Naive thymus-derived CD8-positive, alpha-beta T cell (primary cell): ENCODE data around the gene PTK6. TPM values are rescaled to one million over a fixed set of nuclear protein-coding genes. Genes with fewer than 3 reads are reported as not detected.

ENCODE experiments used
- ATAC-seq, 2 donors: fragments of 150-1000 bp; cut with Tn5 transposase in 1 of 2; sonication (Bioruptor Pico), chemical (Tn5 transposase) in 1 of 2; 1 replicate in 1 of 2; 2 replicates in 1 of 2; pipeline ENCODE4 v1.10.0; 2021; ENCODE audit warnings: mild to moderate bottlenecking in 2 of 2, moderate library complexity in 2 of 2
- POLR2A ChIA-PET: fragments of 350-600 bp; sonication (Branson Sonifier 250); formaldehyde crosslinking; loops from one replicate; lab custom pipeline; 2021; ENCODE audit warnings: antibody characterized with exemption; lab: Charles Lee
- DNase-seq, 10 donors: peaks; one replicate each; pipeline versions ENCODE4 v3.0.0 to v3.0.0-alpha.2; 2020 to 2022
- H3K27ac Mint-ChIP-seq, 10 donors: one replicate each; pipeline ENCODE4 v1.8.0; 2020 to 2022; ENCODE audit warnings: mild to moderate bottlenecking in 10 of 10, mixed read lengths in 10 of 10, moderate library complexity in 4 of 10, inconsistent platforms in 1 of 10
- H3K27me3 Mint-ChIP-seq, 5 donors: one replicate each; pipeline ENCODE4 v1.8.0; 2021 to 2022; ENCODE audit warnings: mixed read lengths in 5 of 5
- H3K36me3 Mint-ChIP-seq, 3 donors: one replicate each; pipeline ENCODE4 v1.8.0; 2020 to 2022; ENCODE audit warnings: mixed read lengths in 3 of 3, mild to moderate bottlenecking in 2 of 3, inconsistent platforms in 1 of 3
- H3K4me1 Mint-ChIP-seq, 4 donors: one replicate each; pipeline ENCODE4 v1.8.0; 2021 to 2022; ENCODE audit warnings: mixed read lengths in 4 of 4
- H3K4me3 Mint-ChIP-seq, 10 donors: one replicate each; pipeline ENCODE4 v1.8.0; 2020 to 2022; ENCODE audit warnings: mild to moderate bottlenecking in 10 of 10, mixed read lengths in 10 of 10, moderate library complexity in 6 of 10, inconsistent platforms in 1 of 10
- H3K9me3 Mint-ChIP-seq, 9 donors: one replicate each; pipeline ENCODE4 v1.8.0; 2020 to 2022; ENCODE audit warnings: mixed read lengths in 9 of 9, mild to moderate bottlenecking in 3 of 9, inconsistent platforms in 1 of 9, moderate library complexity in 1 of 9
- polyA plus RNA-seq, 3 donors: library from polyadenylated mRNA; unstranded; fragments of 300-500 nt; fragmentation: Illumina TruSeq; gene quantifications; one replicate each; pipeline ENCODE4 v1.2.3, GENCODE V29; 2021
- total RNA-seq, 8 experiments: library from RNA in 2 of 8; stranded (reverse) in 2 of 8; gene quantifications; one replicate each; pipeline ENCODE4 v1.2.3 and lab custom pipeline; 2021 to 2026

PTK6 gene
- total and polyA plus RNA-seq, 5 experiments from 2014 or later: 0.09 to 0.44 (median 0.16) TPM

DNA sequence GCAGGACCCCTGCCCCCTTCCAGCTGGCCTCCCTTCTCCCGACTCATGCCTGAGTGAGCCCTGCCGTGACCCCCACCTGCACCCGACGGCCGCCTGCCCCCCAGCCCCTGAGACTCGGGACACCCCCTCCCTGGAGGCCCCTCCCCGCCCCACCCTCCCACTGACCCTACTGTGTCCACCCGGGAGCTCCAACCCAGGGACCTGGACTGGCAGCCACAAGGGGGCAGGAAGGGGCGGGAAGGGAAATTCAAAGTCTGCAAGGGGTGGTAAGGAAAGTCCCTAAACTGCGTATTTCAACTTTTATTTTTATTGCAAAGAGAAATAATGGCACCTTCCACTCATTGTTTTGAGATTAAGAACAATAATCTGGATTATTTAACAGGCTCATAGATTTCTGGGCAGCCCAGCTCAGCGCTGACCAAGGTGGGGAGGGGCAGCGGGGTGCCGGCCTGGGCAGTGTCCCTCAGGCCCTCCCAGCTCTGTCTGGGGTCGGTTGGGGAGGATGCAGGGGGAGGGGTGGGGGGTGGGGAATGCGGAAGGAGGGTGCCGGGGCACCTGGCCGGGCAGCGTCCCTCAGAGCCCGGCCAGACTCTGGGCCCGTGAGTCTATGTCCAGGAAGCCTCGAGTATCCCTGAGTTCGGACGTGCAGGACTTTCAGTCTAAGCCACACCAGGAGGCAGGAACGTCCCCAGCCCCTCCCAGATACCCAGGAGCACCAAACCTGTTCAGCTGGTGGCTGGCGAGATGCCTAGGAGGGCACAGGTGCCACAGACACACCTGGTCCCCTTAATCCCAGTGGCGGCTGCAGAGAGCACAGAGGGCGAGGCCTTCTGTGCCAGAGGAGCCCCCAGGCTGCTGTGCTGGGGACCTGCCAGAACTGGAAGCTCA, 1.3 kb upstream of the PTK6 start:
- peak overlapping the region in 9 of 10 donors; percentile 31 to 93 (median 86) for H3K27ac Mint-ChIP-seq
- no peaks in the 10 kb centered on the region for H3K27me3 Mint-ChIP-seq
- DNase-seq (peak in 7 of 10 donors; percentile 29 to 78 (median 57)), ATAC-seq (peak; percentile 5 to 40)
- no peaks in the 10 kb centered on the region for H3K9me3 Mint-ChIP-seq
- H3K36me3 Mint-ChIP-seq: no peaks in the 10 kb centered on the region
- POLR2A ChIA-PET: interaction anchor here (0.6 to 11.6 kb wide), 29 partner anchors 8 to 442 kb away, joined by 3 to 174 read pairs (median 5); partner anchors contain the start of genes ARFRP1, GMEB2, LIME1 and PPDPF
- peaks cover 8 to 22% (median 15%) of the 10 kb centered on the region in 4 donors for H3K4me1 Mint-ChIP-seq
- peak overlapping the region; percentile 62 to 82 (median 71) for H3K4me3 Mint-ChIP-seq

DNA sequence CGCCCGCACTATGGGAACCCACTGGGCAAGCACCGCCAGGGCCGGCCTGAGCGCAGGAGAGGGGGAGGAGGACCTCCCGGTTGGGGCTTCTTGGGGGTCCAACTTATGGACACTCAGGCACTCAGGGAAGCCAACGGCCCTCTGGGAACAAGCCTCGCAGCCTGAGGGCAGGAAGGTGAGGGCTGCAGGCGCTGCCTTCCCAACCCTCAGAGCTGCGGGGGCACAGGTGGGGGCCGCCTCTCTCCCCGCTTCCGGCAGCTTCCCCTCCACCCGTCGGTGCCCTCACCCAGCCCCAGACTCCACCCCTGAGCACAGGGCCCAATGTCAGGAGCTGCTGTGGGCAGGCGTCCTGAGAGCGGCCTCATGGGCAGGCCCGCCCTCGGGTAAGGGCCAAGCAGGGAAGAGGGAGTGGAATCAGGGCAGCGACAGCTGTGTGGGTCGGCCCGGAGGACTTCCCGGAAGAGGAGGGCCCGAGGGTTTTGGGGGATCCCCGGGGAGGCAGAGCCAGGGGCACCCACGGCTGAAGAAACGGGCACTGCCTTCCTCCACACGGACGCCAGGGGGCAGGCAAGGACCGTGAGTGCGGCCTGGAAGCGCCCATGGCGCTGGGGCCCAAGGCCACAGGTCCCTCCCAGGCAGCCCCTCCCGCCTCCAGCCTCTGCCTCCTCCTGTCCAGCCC, 488 bp upstream of the PTK6 start:
- Mint-ChIP-seq H3K27ac (peak overlapping the region in 9 of 10 donors; percentile 31 to 93 (median 86)), H3K4me3 (peak overlapping the region; percentile 62 to 82 (median 71)), H3K9me3 (no peaks in the 10 kb centered on the region), H3K36me3 (no peaks in the 10 kb centered on the region), H3K27me3 (no peaks in the 10 kb centered on the region), H3K4me1 (peaks cover 8 to 22% (median 15%) of the 10 kb centered on the region in 4 donors)
- POLR2A ChIA-PET: interaction anchor here (0.6 to 11.6 kb wide), 28 partner anchors 9 to 443 kb away, joined by 3 to 174 read pairs (median 4); partner anchors contain the start of genes ARFRP1, GMEB2, HELZ2 and LIME1
- ATAC-seq: peak; percentile 91
- peak; percentile 86 to 96 (median 93) for DNase-seq

DNA sequence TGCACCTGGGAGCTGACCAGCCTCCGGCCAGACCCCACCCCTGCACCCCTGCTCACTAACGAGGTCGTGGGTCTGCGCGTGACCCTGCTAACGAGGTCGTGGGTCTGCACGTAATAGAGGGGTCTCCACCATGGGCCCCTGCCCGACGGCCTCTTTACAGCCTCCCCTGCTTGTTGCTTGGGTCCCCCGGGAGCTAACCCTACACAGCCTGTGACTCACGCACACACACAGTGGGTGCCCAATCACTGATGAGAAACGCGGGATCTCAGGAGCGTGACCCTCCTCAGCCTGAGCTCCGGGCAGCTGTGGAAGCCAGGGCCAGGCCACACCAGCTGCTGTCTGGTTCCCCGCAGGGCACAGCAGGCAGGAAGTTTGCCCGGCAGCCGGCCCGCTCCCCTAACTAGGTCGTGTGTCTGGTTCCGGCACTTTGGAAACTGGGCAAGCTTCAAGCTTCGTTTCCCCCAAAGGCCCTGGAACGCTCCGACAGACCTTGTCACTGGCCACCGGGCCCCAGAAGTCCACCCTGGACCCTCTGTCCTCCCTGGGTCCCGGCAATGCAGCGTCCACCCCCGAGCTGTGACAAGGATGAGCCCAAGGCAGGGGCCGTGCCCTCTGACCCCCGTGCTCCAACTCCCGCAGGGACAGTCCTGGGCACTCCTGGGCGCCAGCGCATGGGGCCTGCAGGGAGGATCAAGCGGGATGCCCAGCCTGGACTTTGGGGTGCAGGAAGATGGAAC, 767 bp downstream of the PTK6 start:
- POLR2A ChIA-PET: interaction anchor here (0.7 to 11.6 kb wide), 15 partner anchors 7 to 444 kb away, joined by 3 to 174 read pairs (median 9); partner anchors contain the start of genes ARFRP1, GMEB2, PPDPF and PRPF6
- Mint-ChIP-seq H3K27ac (peak overlapping the region in 4 of 10 donors; percentile 43 to 66 (median 60)), H3K9me3 (no peaks in the 10 kb centered on the region), H3K36me3 (no peaks in the 10 kb centered on the region), H3K4me3 (peak overlapping the region in 2 of 10 donors; percentile 38 to 64), H3K4me1 (peaks cover 12 to 22% (median 17%) of the 10 kb centered on the region in 4 donors), H3K27me3 (no peaks in the 10 kb centered on the region)
- DNase-seq (peak in 2 of 10 donors; percentile 5 to 61), ATAC-seq (no peak)

DNA sequence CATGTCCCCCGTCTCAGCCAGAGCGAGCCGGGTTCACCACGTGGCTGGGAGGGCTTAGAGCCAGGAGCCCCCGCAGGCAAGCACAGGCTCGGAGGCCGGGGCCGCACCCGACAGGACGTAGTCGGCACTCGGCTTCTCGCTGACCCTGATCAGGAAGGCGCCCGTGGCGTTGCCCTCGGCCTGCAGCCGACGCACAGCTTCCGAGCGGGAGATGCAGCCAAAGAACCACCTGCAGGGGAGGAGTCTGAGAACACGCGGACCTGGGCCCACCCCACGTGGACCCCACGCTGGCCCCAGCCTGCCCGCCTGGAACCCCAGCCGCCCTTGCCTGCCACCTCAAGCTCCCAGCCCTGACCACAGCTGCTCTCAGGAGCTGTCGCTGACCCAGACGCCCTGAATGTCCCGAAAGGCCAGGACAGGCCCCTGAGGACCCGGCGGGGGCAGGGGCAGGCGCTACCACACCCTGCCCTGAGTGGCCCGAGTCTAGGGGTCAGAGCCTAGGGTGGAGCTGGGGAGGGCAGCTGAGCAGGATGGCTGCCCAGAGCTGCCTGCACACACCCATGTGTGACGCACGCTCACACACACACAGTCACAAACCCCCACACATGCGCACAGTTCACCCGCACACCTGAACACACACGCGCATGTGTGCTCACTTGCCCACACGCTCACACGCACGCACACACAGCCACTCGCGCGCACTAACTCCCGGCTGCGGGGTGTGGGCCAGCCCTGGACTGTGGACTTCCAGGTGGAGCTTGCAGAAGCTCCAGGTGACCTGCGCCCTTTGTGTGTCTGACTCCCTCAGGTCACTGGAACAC, 2.1 kb downstream of the PTK6 start:
- peak overlapping the region in 1 of 10 donors; percentile 27 for H3K27ac Mint-ChIP-seq
- DNase-seq: peak in 1 of 10 donors; percentile 60
- H3K27me3 Mint-ChIP-seq: no peaks in the 10 kb centered on the region
- POLR2A ChIA-PET: interaction anchor here (1.3 to 11.6 kb wide), 3 partner anchors 14 to 100 kb away, joined by 3 to 174 read pairs (median 5); partner anchors contain the start of gene PPDPF
- ATAC-seq: no peak
- peaks cover 12 to 22% (median 16%) of the 10 kb centered on the region in 4 donors for H3K4me1 Mint-ChIP-seq
- H3K36me3 Mint-ChIP-seq: no peaks in the 10 kb centered on the region
- H3K9me3 Mint-ChIP-seq: no peaks in the 10 kb centered on the region
- no peak overlapping the region for H3K4me3 Mint-ChIP-seq

DNA sequence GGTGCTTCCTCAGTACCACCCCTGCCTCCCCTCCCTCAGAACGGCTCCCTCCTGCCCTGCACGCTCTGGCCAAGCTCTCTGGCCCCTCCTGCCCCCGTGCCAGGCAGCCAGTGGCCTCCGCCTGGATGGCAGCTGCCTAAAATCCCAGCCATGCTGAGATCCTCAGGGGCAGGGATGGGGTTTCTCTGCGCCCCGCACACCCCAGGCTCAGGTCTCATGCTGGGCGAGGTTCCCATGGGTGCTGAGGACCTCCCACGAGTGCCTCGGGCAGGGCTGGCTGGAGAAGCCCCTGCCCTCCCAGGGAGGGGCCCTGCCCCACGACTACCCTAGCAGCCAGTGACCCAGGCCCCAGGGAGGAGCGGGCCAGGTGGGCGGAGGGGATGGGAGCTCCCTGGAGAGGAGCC, 2.7 kb downstream of the PTK6 start:
- no peaks in the 10 kb centered on the region for H3K27me3 Mint-ChIP-seq
- no peaks in the 10 kb centered on the region for H3K36me3 Mint-ChIP-seq
- ATAC-seq (no peak), DNase-seq (no peak)
- POLR2A ChIA-PET: interaction anchor here (1.3 to 11.6 kb wide), 3 partner anchors 13 to 101 kb away, joined by 3 to 174 read pairs (median 5); partner anchors contain the start of gene PPDPF
- no peak overlapping the region for H3K4me3 Mint-ChIP-seq
- H3K27ac Mint-ChIP-seq: no peak overlapping the region
- H3K9me3 Mint-ChIP-seq: no peaks in the 10 kb centered on the region
- peaks cover 11 to 20% (median 16%) of the 10 kb centered on the region in 4 donors for H3K4me1 Mint-ChIP-seq

DNA sequence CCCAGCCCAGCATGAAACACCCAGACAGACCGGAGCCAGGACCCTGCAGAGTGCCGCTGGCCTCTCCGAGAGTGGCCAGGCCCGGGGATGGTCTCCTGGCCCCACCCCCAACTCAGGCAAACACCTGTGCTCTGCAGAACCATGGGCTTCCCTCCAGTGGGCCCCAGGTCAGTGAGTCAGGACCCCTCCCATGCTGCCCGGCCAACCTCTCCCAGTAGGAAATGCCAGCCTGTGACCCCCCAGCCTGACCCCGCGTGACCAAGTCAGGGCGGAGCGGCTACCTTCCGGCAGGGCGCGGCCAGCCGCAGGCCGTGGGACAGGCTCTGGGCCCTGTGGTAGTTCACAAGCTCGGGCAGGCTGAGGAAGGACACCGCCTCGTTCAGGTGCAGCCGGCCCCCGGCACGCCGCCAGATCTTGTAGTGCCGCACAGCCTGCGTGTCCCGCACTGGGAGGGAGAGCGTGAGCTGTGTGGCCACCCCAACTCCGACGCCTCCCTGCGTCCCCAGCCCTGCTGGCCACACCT, 3.2 kb downstream of the PTK6 start:
- Mint-ChIP-seq H3K4me3 (no peak overlapping the region), H3K27ac (no peak overlapping the region)

DNA sequence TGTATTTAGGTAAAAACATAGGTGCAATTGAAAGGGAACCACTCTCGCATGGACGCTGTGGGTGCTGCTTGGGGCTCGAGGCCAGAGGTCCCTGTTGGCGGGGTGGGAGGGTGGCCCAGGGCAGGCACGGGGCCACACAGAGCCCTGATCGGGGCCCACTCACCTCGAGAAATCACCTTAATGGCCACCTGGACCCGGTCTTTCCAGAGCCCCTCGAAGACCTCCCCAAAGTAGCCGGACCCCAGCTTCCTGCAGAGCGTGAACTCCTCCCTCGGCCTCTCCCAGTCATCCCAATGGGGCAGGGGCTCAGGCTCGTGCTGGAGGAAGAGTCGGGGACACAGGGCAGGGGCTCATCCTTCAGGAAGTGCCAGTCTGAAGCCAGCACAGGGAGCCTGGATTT, 3.8 kb downstream of the PTK6 start:
- peaks cover 11 to 20% (median 14%) of the 10 kb centered on the region in 4 donors for H3K4me1 Mint-ChIP-seq
- no peaks in the 10 kb centered on the region for H3K27me3 Mint-ChIP-seq
- no peak overlapping the region for H3K4me3 Mint-ChIP-seq
- H3K36me3 Mint-ChIP-seq: no peaks in the 10 kb centered on the region
- H3K9me3 Mint-ChIP-seq: no peaks in the 10 kb centered on the region
- ATAC-seq (no peak), DNase-seq (peak in 1 of 10 donors; percentile 53)
- POLR2A ChIA-PET: interaction anchor here (0.6 to 11.6 kb wide), 2 partner anchors 12 to 21 kb away, joined by 4 to 174 read pairs; partner anchors contain the start of gene PPDPF
- no peak overlapping the region for H3K27ac Mint-ChIP-seq

More for the DNA sequence above, 3.2 kb downstream of the PTK6 start:
- ATAC-seq (no peak), DNase-seq (no peak)
- Mint-ChIP-seq H3K4me1 (peaks cover 11 to 20% (median 16%) of the 10 kb centered on the region in 4 donors), H3K9me3 (no peaks in the 10 kb centered on the region), H3K27me3 (no peaks in the 10 kb centered on the region), H3K36me3 (no peaks in the 10 kb centered on the region)
- POLR2A ChIA-PET: interaction anchor here (0.6 to 11.6 kb wide), 2 partner anchors 13 to 21 kb away, joined by 4 to 174 read pairs; partner anchors contain the start of gene PPDPF

DNA sequence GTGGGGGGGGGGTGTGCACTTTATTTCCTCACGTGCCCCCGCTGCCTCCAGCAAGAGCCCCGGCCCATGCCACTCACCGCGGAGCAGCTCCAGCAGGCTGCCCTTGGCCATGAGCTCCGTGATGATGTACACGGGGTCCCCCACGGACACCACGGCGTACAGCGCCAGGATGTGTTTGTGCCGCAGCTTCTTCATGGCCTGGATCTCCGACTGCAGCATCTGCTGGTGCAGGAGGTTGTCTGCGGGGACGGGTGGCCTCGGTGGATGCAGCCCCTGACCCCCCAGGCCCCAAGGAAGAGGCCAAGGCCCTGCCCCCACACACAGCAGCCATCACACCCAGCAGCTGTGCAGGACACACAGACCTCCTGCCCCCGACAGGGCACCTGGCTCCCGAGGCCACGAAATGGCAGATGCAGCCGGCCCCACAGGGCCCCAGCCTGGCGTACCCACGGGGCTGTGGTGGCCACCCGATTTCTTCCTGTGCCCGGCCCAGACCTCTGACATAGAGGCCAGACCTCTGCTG, 4.7 kb downstream of the PTK6 start:
- POLR2A ChIA-PET: interaction anchor here (0.6 to 11.6 kb wide), 2 partner anchors 11 to 195 kb away, joined by 10 to 174 read pairs; partner anchors contain the start of gene PPDPF
- no peaks in the 10 kb centered on the region for H3K36me3 Mint-ChIP-seq
- peaks cover 7 to 14% (median 9%) of the 10 kb centered on the region in 4 donors for H3K4me1 Mint-ChIP-seq
- H3K27me3 Mint-ChIP-seq: no peaks in the 10 kb centered on the region
- DNase-seq (peak in 1 of 10 donors; percentile 52), ATAC-seq (no peak)
- H3K27ac Mint-ChIP-seq: peak overlapping the region in 3 of 10 donors; percentile 20 to 82 (median 39)
- no peaks in the 10 kb centered on the region for H3K9me3 Mint-ChIP-seq
- H3K4me3 Mint-ChIP-seq: peak overlapping the region in 1 of 10 donors; percentile 31

DNA sequence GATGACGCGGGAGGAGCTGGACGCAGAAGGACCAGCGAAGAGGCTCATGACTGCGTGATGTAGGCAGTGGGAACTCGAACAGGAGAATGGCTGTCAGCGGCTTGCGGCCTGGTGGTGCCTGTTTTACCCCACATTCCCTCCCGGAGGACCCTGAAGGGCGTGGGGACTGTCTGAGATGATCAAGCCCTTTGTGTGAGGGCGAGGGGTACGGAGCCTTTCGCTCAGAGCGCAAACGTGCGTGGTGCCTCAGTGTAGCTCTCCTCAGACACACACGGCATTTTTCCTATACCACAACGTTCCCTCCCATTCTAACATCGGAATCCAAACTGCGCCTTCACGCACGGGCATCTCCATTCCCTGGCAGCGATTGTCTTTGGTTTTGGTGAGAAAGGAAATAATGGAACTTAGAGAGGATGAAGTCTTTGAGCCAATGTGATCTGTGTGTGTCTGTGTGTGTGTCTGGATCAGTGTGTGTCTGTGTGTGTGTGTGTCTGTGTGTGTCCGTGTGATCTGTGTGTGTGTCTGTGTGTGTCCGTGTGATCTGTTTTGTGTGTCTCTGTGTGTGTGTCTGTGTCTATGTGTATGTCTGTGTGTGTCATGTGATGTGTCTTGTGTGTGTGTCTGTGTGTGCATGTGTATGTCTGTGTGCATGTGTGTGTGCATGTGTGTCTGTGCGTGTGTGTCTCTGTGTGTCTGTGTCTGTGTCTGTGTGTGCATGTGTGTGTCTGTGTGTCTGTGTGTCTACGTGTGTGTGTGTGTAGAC, 5.3 kb downstream of the PTK6 start:
- POLR2A ChIA-PET: interaction anchor here (0.6 to 11.6 kb wide), 2 partner anchors 11 to 195 kb away, joined by 10 to 174 read pairs; partner anchors contain the start of gene PPDPF

DNA sequence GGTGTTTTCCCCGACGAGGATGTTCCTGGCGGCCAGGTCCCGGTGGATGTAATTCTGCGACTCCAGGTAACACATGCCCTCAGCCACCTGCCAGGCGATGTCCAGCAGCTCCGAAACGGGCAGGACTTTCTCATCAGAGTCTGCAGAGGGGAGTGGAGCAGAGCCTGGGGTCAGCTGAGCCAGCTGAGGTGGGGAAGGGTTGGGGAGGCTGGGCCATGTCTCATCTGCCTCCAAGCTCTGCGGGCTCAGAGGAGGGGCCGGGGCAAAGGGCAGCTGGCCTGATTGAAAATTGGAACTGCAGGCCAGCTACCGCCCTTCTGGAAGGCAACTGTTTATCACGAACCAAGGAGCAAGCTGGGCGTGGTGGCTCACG, 6.4 kb downstream of the PTK6 start:
- ATAC-seq: no peak
- H3K36me3 Mint-ChIP-seq: no peaks in the 10 kb centered on the region

More for the DNA sequence above, 5.3 kb downstream of the PTK6 start:
- peak in 1 of 10 donors; percentile 18 for DNase-seq
- ATAC-seq: peak in 1 of 2 donors; percentile 11
- H3K4me3 Mint-ChIP-seq: peak overlapping the region in 2 of 10 donors; percentile 8 to 31
- H3K4me1 Mint-ChIP-seq: peaks cover 4 to 8% (median 6%) of the 10 kb centered on the region in 4 donors
- H3K36me3 Mint-ChIP-seq: no peaks in the 10 kb centered on the region
- H3K9me3 Mint-ChIP-seq: no peaks in the 10 kb centered on the region
- H3K27ac Mint-ChIP-seq: peak overlapping the region in 6 of 10 donors; percentile 20 to 82 (median 48)
- no peaks in the 10 kb centered on the region for H3K27me3 Mint-ChIP-seq

More for the DNA sequence above, 6.4 kb downstream of the PTK6 start:
- H3K4me1 Mint-ChIP-seq: peaks cover 0 to 11% (median 2%) of the 10 kb centered on the region in 4 donors
- DNase-seq: no peak
- peak overlapping the region in 2 of 10 donors; percentile 20 to 56 for H3K27ac Mint-ChIP-seq
- POLR2A ChIA-PET: interaction anchor here (11.6 kb wide), 1 partner anchor 10 kb away, joined by 174 read pairs; the partner anchor contains the start of gene PPDPF
- no peaks in the 10 kb centered on the region for H3K9me3 Mint-ChIP-seq
- H3K27me3 Mint-ChIP-seq: no peaks in the 10 kb centered on the region
- no peak overlapping the region for H3K4me3 Mint-ChIP-seq
